ENCODE measurements around the gene OR2B6.

OR2B6 gene

DNA sequence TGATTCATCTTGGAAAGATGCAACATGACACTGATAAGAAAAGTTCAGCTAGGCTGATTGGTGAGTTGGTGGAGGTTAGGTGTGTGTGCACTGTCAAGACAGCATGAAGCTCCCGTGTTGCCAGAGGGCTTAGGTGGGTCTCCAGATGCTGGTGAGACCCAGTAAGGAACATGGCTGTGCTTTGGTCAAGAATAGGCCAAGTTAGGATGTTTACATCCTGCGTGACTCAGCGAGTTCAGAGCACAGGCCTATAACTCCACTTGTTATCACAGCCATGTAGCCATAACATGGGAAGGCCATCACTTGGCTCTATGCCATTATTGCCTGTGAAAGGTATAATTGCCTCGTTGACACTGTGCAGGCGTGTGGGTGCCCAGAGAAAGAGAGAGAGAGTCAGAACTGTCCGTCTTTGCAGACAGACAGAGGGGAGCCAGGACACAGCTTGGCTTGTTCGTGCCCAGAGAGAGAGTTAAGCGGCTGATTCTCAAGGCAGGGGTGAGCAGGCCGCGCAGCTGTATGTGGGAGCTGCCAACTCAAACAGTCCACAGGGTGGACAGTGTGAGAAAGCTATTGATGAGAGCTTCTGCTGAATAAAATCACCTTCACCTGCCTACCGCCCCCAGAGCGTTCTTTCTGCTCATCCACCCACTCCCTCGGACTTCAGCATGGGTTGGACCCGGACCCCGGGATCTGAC is 43.5 kb downstream of the OR2B6 start:
- no peak for DNase-seq (ENCODE audit: low read depth in 2 of 3, low spot score in 1 of 3)

GRCh38 chr6:28001351-28001750 is 44.3 kb downstream of the OR2B6 start:
- no peak for DNase-seq (ENCODE audit: low read depth in 2 of 3, low spot score in 1 of 3)

- DNase-seq (ENCODE audit: low read depth in 2 of 3, low spot score in 1 of 3) = no peak
Observed at GRCh38 chr6:28001751-28002150, 44.7 kb downstream of the OR2B6 start.

DNA sequence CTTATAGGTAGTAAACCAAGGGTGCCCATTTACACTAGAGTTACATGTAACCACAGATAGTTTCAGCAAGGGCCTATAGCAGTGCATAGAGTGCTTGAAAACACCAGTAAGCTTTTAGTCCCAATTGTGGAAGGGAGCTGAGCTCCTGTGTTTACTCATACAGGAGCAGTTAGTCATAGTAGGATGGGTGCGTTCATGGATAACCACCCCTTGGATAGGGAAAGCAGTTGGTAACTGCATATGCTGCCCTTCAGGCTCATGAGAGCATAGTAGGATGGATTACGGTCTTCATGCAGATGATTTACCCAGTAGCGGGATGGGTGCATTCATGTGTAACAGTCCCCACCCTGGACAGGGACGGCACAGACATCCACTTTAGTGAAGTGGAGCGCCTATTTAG is 45.1 kb downstream of the OR2B6 start:
- DNase-seq (ENCODE audit: low read depth in 2 of 3, low spot score in 1 of 3) = no peak

DNA sequence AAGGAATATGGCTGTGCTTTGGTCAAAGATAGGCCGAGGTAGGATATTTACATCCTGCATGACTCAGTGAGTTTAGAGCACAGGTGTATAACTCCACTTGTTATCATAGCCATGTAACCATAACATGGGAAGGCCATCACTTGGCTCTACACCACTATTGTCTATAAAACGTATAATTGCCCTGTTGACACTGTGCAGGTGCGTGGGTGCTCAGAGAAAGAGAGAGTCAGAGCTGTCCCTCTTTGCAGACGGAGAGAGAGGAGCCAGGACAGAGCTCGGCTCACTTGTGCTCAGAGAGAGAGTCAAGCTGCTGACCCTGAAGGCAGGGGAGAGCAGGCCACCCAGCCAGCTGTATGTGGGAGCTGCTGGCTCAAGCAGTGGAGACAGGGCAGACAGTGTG is 46.0 kb downstream of the OR2B6 start:
- DNase-seq (ENCODE audit: low read depth in 2 of 3, low spot score in 1 of 3) = no peak

GRCh38 chr6:28003661-28004060 is 46.6 kb downstream of the OR2B6 start:
- no peak for DNase-seq (ENCODE audit: low read depth in 2 of 3, low spot score in 1 of 3)

- DNase-seq (ENCODE audit: low read depth in 2 of 3, low spot score in 1 of 3) = no peak
Observed at GRCh38 chr6:28004350-28005151, 47.5 kb downstream of the OR2B6 start.

- no peak for DNase-seq (ENCODE audit: low read depth in 2 of 3, low spot score in 1 of 3)
Observed at GRCh38 chr6:28005152-28005890, 48.3 kb downstream of the OR2B6 start.

- DNase-seq (ENCODE audit: low read depth in 2 of 3, low spot score in 1 of 3) = no peak
Observed at GRCh38 chr6:28005975-28006374, 48.9 kb downstream of the OR2B6 start.
